ENCODE measurements around the gene RNU6-1. TPM values are rescaled to one million over a fixed set of nuclear protein-coding genes. Genes with fewer than 3 reads are reported as not detected.

Gene RNU6-1
- total RNA-seq, 1 experiment from 2014 or later: not detected

GRCh38 chr15:67809441-67809840 is 30.4 kb downstream of the RNU6-1 start:
- no peak overlapping the region for H3K27ac Mint-ChIP-seq (ENCODE audit: unreplicated experiment)
- no peaks in the 10 kb centered on the region for H3K4me1 Mint-ChIP-seq (ENCODE audit: low read depth, unreplicated experiment)
- no peaks in the 10 kb centered on the region for H3K36me3 Mint-ChIP-seq (ENCODE audit: insufficient read depth, unreplicated experiment)
- H3K27me3 Mint-ChIP-seq (ENCODE audit: insufficient read depth, unreplicated experiment): no peaks in the 10 kb centered on the region
- no peak for DNase-seq
- no peak overlapping the region for H3K4me3 Mint-ChIP-seq (ENCODE audit: unreplicated experiment)
- H3K4me3 ChIP-seq (ENCODE audit: low read depth, low read length): no peak overlapping the region
- ChIA-PET CTCF (no interaction called here), POLR2A (no interaction called here)
- intact Hi-C loops (cut with micrococcal nuclease; ENCODE audit: unreplicated experiment): no loop called here
- H3K4me1 ChIP-seq: no peaks in the 10 kb centered on the region
- no TSS peak for BruUV-seq (replicated peaks)
- no peaks in the 10 kb centered on the region for H3K9me3 Mint-ChIP-seq (ENCODE audit: unreplicated experiment)
- H3K36me3 ChIP-seq (ENCODE audit: control insufficient read depth, insufficient read depth, low read length): no peaks in the 10 kb centered on the region
- no peaks in the 10 kb centered on the region for H3K9me3 ChIP-seq
- no peaks in the 10 kb centered on the region for H3K27me3 ChIP-seq (replicated peaks; ENCODE audit: control insufficient read depth, insufficient read depth, low read length)
- TF ChIP-seq CTCF (IDR thresholded peaks at IDR 0.05; ENCODE audit: insufficient read depth in 1 of 2, low read depth in 1 of 2, low read length in 1 of 2, severe bottlenecking in 1 of 2, unreplicated experiment in 1 of 2): no peak

DNA sequence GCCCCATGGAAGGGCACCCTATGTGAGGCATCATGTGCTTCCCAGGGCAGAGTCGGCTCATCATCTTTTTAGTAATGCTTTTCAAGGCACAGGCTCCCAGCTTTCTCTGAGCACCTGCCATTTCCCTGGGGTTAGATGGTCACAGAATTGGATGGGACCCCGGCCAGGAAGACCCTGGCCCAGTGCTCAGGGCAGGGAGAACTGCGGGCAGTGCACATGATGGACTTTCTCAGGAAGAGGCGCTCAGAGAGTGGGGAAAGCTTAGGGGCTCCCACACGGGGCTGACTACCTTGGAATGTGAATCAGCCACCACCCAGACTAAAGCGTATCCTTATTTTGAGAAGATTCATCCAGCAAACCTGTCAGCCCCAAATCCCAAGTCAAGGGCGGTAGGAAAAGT is 31.0 kb downstream of the RNU6-1 start:
- H3K4me1 Mint-ChIP-seq (ENCODE audit: low read depth, unreplicated experiment): no peaks in the 10 kb centered on the region
- Histone ChIP-seq H3K9me3 (no peaks in the 10 kb centered on the region), H3K4me3 (ENCODE audit: low read depth, low read length) (no peak overlapping the region), H3K36me3 (ENCODE audit: control insufficient read depth, insufficient read depth, low read length) (no peaks in the 10 kb centered on the region), H3K27me3 (replicated peaks; ENCODE audit: control insufficient read depth, insufficient read depth, low read length) (no peaks in the 10 kb centered on the region), H3K4me1 (no peaks in the 10 kb centered on the region)
- intact Hi-C loops (cut with micrococcal nuclease; ENCODE audit: unreplicated experiment): no loop called here
- POLR2A ChIA-PET: no interaction called here
- H3K36me3 Mint-ChIP-seq (ENCODE audit: insufficient read depth, unreplicated experiment): no peaks in the 10 kb centered on the region
- CTCF ChIA-PET: no interaction called here
- no peak for TF ChIP-seq CTCF (IDR thresholded peaks at IDR 0.05; ENCODE audit: insufficient read depth in 1 of 2, low read depth in 1 of 2, low read length in 1 of 2, severe bottlenecking in 1 of 2, unreplicated experiment in 1 of 2)
- DNase-seq: no peak
- no peaks in the 10 kb centered on the region for H3K27me3 Mint-ChIP-seq (ENCODE audit: insufficient read depth, unreplicated experiment)
- no peak overlapping the region for H3K27ac Mint-ChIP-seq (ENCODE audit: unreplicated experiment)
- H3K9me3 Mint-ChIP-seq (ENCODE audit: unreplicated experiment): no peaks in the 10 kb centered on the region
- no TSS peak for BruUV-seq (replicated peaks)
- H3K4me3 Mint-ChIP-seq (ENCODE audit: unreplicated experiment): no peak overlapping the region

DNA sequence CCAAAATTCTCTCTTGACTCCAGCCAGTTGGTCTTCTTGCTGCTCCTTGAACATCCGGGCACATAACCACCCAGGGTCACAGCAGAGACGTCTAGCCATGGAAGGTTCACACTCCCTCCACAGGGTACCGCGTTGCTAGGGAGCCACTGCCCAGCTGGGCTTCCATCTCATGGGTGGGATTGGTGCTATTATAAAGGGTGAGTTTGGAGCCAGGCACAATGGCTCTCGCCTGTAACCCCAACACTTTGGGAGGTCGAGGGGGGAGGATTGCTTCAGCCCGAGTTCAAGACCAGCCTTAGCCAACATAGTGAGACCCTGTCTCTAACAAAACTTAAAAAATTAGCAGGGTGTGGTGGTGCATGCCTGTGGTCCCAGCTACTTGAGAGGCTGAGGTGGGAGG is 32.0 kb downstream of the RNU6-1 start:
- H3K9me3 Mint-ChIP-seq (ENCODE audit: unreplicated experiment): no peaks in the 10 kb centered on the region
- DNase-seq: peak in 1 of 2 experiments; percentile 10
- no peak overlapping the region for H3K27ac Mint-ChIP-seq (ENCODE audit: unreplicated experiment)
- H3K4me1 Mint-ChIP-seq (ENCODE audit: low read depth, unreplicated experiment): no peaks in the 10 kb centered on the region
- intact Hi-C loops (cut with micrococcal nuclease; ENCODE audit: unreplicated experiment): no loop called here
- Histone ChIP-seq H3K4me1 (no peaks in the 10 kb centered on the region), H3K27me3 (replicated peaks; ENCODE audit: control insufficient read depth, insufficient read depth, low read length) (no peaks in the 10 kb centered on the region), H3K36me3 (ENCODE audit: control insufficient read depth, insufficient read depth, low read length) (no peaks in the 10 kb centered on the region), H3K9me3 (no peaks in the 10 kb centered on the region), H3K4me3 (ENCODE audit: low read depth, low read length) (no peak overlapping the region)
- no peaks in the 10 kb centered on the region for H3K36me3 Mint-ChIP-seq (ENCODE audit: insufficient read depth, unreplicated experiment)
- H3K27me3 Mint-ChIP-seq (ENCODE audit: insufficient read depth, unreplicated experiment): no peaks in the 10 kb centered on the region
- TF ChIP-seq CTCF (IDR thresholded peaks at IDR 0.05; ENCODE audit: insufficient read depth in 1 of 2, low read depth in 1 of 2, low read length in 1 of 2, severe bottlenecking in 1 of 2, unreplicated experiment in 1 of 2): no peak
- POLR2A ChIA-PET: no interaction called here
- H3K4me3 Mint-ChIP-seq (ENCODE audit: unreplicated experiment): no peak overlapping the region
- CTCF ChIA-PET: no interaction called here
- no TSS peak for BruUV-seq (replicated peaks)
